Activated naive CD8-positive, alpha-beta T cell treated with anti-CD3 and anti-CD28 coated beads, Interleukin-2, amount 50 U/mL, for 16 hours (primary cell): Measurements from ENCODE around the gene MUC4.
"Not testable (repeated sequence)": the region's sequence is repeated elsewhere in the genome, so short reads cannot be mapped to it uniquely, and the experiment has no call there.

Experiments
- DNase-seq: peaks from one replicate; pipeline ENCODE4 v3.0.0-alpha.2; 2020; ENCODE audit warnings: low read depth, low spot score

The MUC4 gene

GRCh38 chr3:195813916-195814640 lies 2.3 kb upstream of the MUC4 start:
- no peak for DNase-seq

GRCh38 chr3:195812366-195812765 lies 637 bp upstream of the MUC4 start:
- no peak for DNase-seq

- DNase-seq: no peak
Observed at GRCh38 chr3:195810455-195810845, 1.3 kb downstream of the MUC4 start.

- DNase-seq: no peak
Observed at GRCh38 chr3:195809796-195810454, 1.8 kb downstream of the MUC4 start.

GRCh38 chr3:195809291-195809785 lies 2.4 kb downstream of the MUC4 start:
- no peak for DNase-seq

GRCh38 chr3:195808741-195809290 lies 2.9 kb downstream of the MUC4 start:
- no peak for DNase-seq

GRCh38 chr3:195807681-195808121 lies 4.0 kb downstream of the MUC4 start:
- DNase-seq: no peak

- no peak for DNase-seq
Observed at GRCh38 chr3:195806916-195807231, 4.9 kb downstream of the MUC4 start.

GRCh38 chr3:195806211-195806915 lies 5.4 kb downstream of the MUC4 start:
- DNase-seq: no peak

- DNase-seq: not testable (repeated sequence)
Observed at GRCh38 chr3:195805588-195805987, 6.1 kb downstream of the MUC4 start.

GRCh38 chr3:195805181-195805580 lies 6.5 kb downstream of the MUC4 start:
- no peak for DNase-seq

GRCh38 chr3:195803289-195803908 lies 8.3 kb downstream of the MUC4 start:
- no peak for DNase-seq

- DNase-seq: no peak
Observed at GRCh38 chr3:195802795-195803194, 8.9 kb downstream of the MUC4 start.

GRCh38 chr3:195802261-195802701 lies 9.4 kb downstream of the MUC4 start:
- DNase-seq: no peak

- no peak for DNase-seq
Observed at GRCh38 chr3:195801251-195802183, 10.2 kb downstream of the MUC4 start.

GRCh38 chr3:195800240-195800639 lies 11.5 kb downstream of the MUC4 start:
- no peak for DNase-seq

- no peak for DNase-seq
Observed at GRCh38 chr3:195796795-195797194, 14.9 kb downstream of the MUC4 start.

GRCh38 chr3:195794708-195795107 lies 17.0 kb downstream of the MUC4 start:
- no peak for DNase-seq

- not testable (repeated sequence) for DNase-seq
Observed at GRCh38 chr3:195792621-195793020, 19.1 kb downstream of the MUC4 start.

- no peak for DNase-seq
Observed at GRCh38 chr3:195790901-195791300, 20.8 kb downstream of the MUC4 start.
